ENCODE measurements around the gene ZNF281.

The ZNF281 gene

DNA sequence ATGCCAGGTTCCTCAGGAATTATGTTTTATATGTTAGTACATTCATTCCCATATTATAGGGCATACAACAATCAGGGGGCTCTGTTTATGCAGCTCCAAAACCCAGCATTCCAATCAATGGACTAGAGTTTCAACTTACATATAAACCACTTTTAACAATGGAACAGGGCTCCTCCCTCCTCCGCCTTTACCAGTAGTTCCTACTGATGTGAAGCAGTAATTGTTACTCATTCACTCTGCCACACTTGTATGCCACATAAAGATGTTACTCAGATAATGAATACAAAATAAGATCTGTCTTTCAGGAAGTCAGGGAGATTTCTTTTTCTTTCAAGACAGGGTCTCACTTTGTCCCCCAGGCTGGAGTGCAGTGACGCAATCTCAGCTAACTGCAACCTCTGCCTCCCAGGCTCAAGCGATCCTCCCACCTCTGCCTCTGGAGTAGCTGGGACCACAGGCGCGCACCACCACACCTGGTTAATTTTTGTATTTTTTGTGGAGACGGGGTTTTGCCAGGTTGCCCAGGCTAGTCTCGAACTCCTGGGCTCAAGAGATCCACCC is 17.1 kb downstream of the ZNF281 start:
- H2AK5ac ChIP-seq (ENCODE audit: low read depth, low read length): no peak overlapping the region
- H2BK5ac ChIP-seq (ENCODE audit: low read length): no peak overlapping the region
- H3K4ac ChIP-seq (ENCODE audit: low read length): no peak overlapping the region
- no peak overlapping the region for H3K9ac ChIP-seq (ENCODE audit: low read depth, low read length, poor library complexity)
- H3K4me3 ChIP-seq (ENCODE audit: low read length in 2 of 2): no peak overlapping the region
- no peak overlapping the region for H3K27ac ChIP-seq (replicated peaks; ENCODE audit: low read length)
- no CpG with 5 or more reads among the region's 7 CpGs for WGBS, 2 donors (ENCODE audit: extremely low coverage in 2 of 2, insufficient read length in 2 of 2, insufficient replicate concordance in 1 of 2)
- no peak overlapping the region for H2AFZ ChIP-seq (ENCODE audit: low read length)
- H3K23ac ChIP-seq (ENCODE audit: low read depth, low read length, poor library complexity): no peak overlapping the region
- H2BK120ac ChIP-seq (ENCODE audit: low read depth, low read length): no peak overlapping the region
- H4K91ac ChIP-seq (ENCODE audit: low read depth, low read length, poor library complexity): no peak overlapping the region
- no peak overlapping the region for H2BK15ac ChIP-seq (ENCODE audit: low read length)
- no peak overlapping the region for H3K4me2 ChIP-seq (ENCODE audit: insufficient read depth, low read length, poor library complexity, severe bottlenecking)
- H2BK12ac ChIP-seq (ENCODE audit: low read length): no peak overlapping the region
- H3K18ac ChIP-seq (ENCODE audit: low read length): no peak overlapping the region
- H3K14ac ChIP-seq (ENCODE audit: low read length): no peak overlapping the region
- no peaks in the 10 kb centered on the region for H3K79me1 ChIP-seq (ENCODE audit: low read depth, low read length)
- no peaks in the 10 kb centered on the region for H3K9me3 ChIP-seq (replicated peaks in 1 of 2; ENCODE audit: control insufficient read depth in 2 of 2, insufficient read depth in 1 of 2, low read depth in 1 of 2, low read length in 2 of 2)
- H3K36me3 ChIP-seq (replicated peaks in 1 of 2; ENCODE audit: control insufficient read depth in 2 of 2, insufficient read depth in 2 of 2, low read length in 2 of 2): no peaks in the 10 kb centered on the region
- H3K4me1 ChIP-seq (ENCODE audit: control insufficient read depth in 2 of 2, insufficient read depth in 1 of 2, low read depth in 1 of 2, low read length in 2 of 2): peaks cover 0 to 2% of the 10 kb centered on the region in 2 donors
- no peaks in the 10 kb centered on the region for H3K27me3 ChIP-seq (ENCODE audit: control insufficient read depth in 3 of 3, insufficient read depth in 3 of 3, low read depth in 1 of 3, low read length in 3 of 3)
- DNase-seq (ENCODE audit: low spot score): no peak
- H4K8ac ChIP-seq (ENCODE audit: low read depth, low read length): no peak overlapping the region

DNA sequence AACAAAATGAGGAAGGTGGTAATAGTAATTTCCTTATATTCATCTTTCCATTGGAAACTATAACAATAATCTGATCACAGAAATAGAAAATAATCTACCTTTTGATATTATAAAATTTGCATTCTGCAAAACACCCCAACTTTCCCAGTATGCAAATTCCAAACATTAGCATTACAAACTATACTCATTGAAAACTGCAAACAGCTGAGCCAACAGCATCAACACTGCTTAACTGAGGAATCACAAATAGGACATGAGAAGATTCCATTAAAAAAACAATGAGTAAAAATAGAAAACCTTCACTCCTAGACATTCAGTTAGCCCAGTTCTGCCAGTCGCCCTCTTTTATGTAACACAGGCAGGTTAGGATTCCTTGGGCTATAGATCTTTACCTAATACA is 18.1 kb downstream of the ZNF281 start:
- no peak overlapping the region for H3K23ac ChIP-seq (ENCODE audit: low read depth, low read length, poor library complexity)
- H3K4ac ChIP-seq (ENCODE audit: low read length): no peak overlapping the region
- no CpG with 5 or more reads among the region's 1 CpG for WGBS, 2 donors (ENCODE audit: extremely low coverage in 2 of 2, insufficient read length in 2 of 2, insufficient replicate concordance in 1 of 2)

DNA sequence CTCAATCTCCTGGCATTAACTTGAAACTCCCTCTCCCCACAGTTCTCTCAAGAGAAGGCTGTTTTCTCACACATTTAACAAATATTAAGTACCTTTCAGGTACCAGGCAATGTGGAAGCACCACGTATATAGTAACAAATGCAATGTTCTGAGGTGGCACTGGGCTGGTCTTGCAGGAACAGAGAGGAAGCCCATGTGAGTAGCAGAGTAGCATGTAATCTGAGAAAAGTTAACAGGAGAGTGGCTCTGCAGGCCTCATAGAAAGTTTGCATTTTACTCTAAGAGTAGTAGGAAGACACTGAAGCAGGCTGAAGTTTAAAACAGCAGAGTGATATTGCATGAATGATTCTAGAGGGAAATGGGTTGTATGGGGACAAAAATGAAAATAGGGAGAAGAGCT is 21.0 kb downstream of the ZNF281 start:
- no peak overlapping the region for H2BK15ac ChIP-seq (ENCODE audit: low read length)
- no peak overlapping the region for H2BK120ac ChIP-seq (ENCODE audit: low read depth, low read length)
- no peak overlapping the region for H3K14ac ChIP-seq (ENCODE audit: low read length)
- H2BK5ac ChIP-seq (ENCODE audit: low read length): no peak overlapping the region
- no CpG with 5 or more reads among the region's 1 CpG for WGBS, 2 donors (ENCODE audit: extremely low coverage in 2 of 2, insufficient read length in 2 of 2, insufficient replicate concordance in 1 of 2)
- no peaks in the 10 kb centered on the region for H3K36me3 ChIP-seq (replicated peaks in 1 of 2; ENCODE audit: control insufficient read depth in 2 of 2, insufficient read depth in 2 of 2, low read length in 2 of 2)
- H3K4me2 ChIP-seq (ENCODE audit: insufficient read depth, low read length, poor library complexity, severe bottlenecking): no peak overlapping the region
- peak overlapping the region; percentile 2 for H2AFZ ChIP-seq (ENCODE audit: low read length)
- no peaks in the 10 kb centered on the region for H3K79me1 ChIP-seq (ENCODE audit: low read depth, low read length)
- DNase-seq (ENCODE audit: low spot score): no peak
- H3K27ac ChIP-seq (replicated peaks; ENCODE audit: low read length): no peak overlapping the region
- H3K4ac ChIP-seq (ENCODE audit: low read length): no peak overlapping the region
- H4K8ac ChIP-seq (ENCODE audit: low read depth, low read length): no peak overlapping the region
- H3K23ac ChIP-seq (ENCODE audit: low read depth, low read length, poor library complexity): no peak overlapping the region
- H3K18ac ChIP-seq (ENCODE audit: low read length): no peak overlapping the region
- peaks cover 0 to 2% of the 10 kb centered on the region in 2 donors for H3K4me1 ChIP-seq (ENCODE audit: control insufficient read depth in 2 of 2, insufficient read depth in 1 of 2, low read depth in 1 of 2, low read length in 2 of 2)
- no peak overlapping the region for H2BK12ac ChIP-seq (ENCODE audit: low read length)
- H2AK5ac ChIP-seq (ENCODE audit: low read depth, low read length): no peak overlapping the region
- no peak overlapping the region for H3K4me3 ChIP-seq (ENCODE audit: low read length in 2 of 2)
- no peak overlapping the region for H3K9ac ChIP-seq (ENCODE audit: low read depth, low read length, poor library complexity)
- no peak overlapping the region for H4K91ac ChIP-seq (ENCODE audit: low read depth, low read length, poor library complexity)
- no peaks in the 10 kb centered on the region for H3K9me3 ChIP-seq (replicated peaks in 1 of 2; ENCODE audit: control insufficient read depth in 2 of 2, insufficient read depth in 1 of 2, low read depth in 1 of 2, low read length in 2 of 2)
- H3K27me3 ChIP-seq (ENCODE audit: control insufficient read depth in 3 of 3, insufficient read depth in 3 of 3, low read depth in 1 of 3, low read length in 3 of 3): no peaks in the 10 kb centered on the region

More for the DNA sequence above, 18.1 kb downstream of the ZNF281 start:
- Histone ChIP-seq H3K18ac (ENCODE audit: low read length) (no peak overlapping the region), H2AK5ac (ENCODE audit: low read depth, low read length) (no peak overlapping the region), H3K36me3 (replicated peaks in 1 of 2; ENCODE audit: control insufficient read depth in 2 of 2, insufficient read depth in 2 of 2, low read length in 2 of 2) (no peaks in the 10 kb centered on the region), H3K4me3 (ENCODE audit: low read length in 2 of 2) (no peak overlapping the region), H3K4me2 (ENCODE audit: insufficient read depth, low read length, poor library complexity, severe bottlenecking) (no peak overlapping the region), H3K9ac (ENCODE audit: low read depth, low read length, poor library complexity) (no peak overlapping the region), H3K27ac (replicated peaks; ENCODE audit: low read length) (no peak overlapping the region), H3K27me3 (ENCODE audit: control insufficient read depth in 3 of 3, insufficient read depth in 3 of 3, low read depth in 1 of 3, low read length in 3 of 3) (no peaks in the 10 kb centered on the region), H2BK5ac (ENCODE audit: low read length) (no peak overlapping the region), H2AFZ (ENCODE audit: low read length) (no peak overlapping the region), H2BK120ac (ENCODE audit: low read depth, low read length) (no peak overlapping the region), H3K9me3 (replicated peaks in 1 of 2; ENCODE audit: control insufficient read depth in 2 of 2, insufficient read depth in 1 of 2, low read depth in 1 of 2, low read length in 2 of 2) (no peaks in the 10 kb centered on the region), H2BK15ac (ENCODE audit: low read length) (no peak overlapping the region), H4K91ac (ENCODE audit: low read depth, low read length, poor library complexity) (no peak overlapping the region), H4K8ac (ENCODE audit: low read depth, low read length) (no peak overlapping the region), H3K14ac (ENCODE audit: low read length) (no peak overlapping the region), H3K4me1 (ENCODE audit: control insufficient read depth in 2 of 2, insufficient read depth in 1 of 2, low read depth in 1 of 2, low read length in 2 of 2) (peaks cover 0 to 2% of the 10 kb centered on the region in 2 donors), H3K79me1 (ENCODE audit: low read depth, low read length) (no peaks in the 10 kb centered on the region), H2BK12ac (ENCODE audit: low read length) (no peak overlapping the region)
- no peak for DNase-seq (ENCODE audit: low spot score)

GRCh38 chr1:200386416-200386815 is 23.4 kb downstream of the ZNF281 start:
- no CpG with 5 or more reads among the region's 4 CpGs for WGBS, 2 donors (ENCODE audit: extremely low coverage in 2 of 2, insufficient read length in 2 of 2, insufficient replicate concordance in 1 of 2)
- Histone ChIP-seq H3K14ac (ENCODE audit: low read length) (no peak overlapping the region), H2BK5ac (ENCODE audit: low read length) (no peak overlapping the region), H4K91ac (ENCODE audit: low read depth, low read length, poor library complexity) (no peak overlapping the region), H3K9ac (ENCODE audit: low read depth, low read length, poor library complexity) (no peak overlapping the region), H3K27ac (replicated peaks; ENCODE audit: low read length) (no peak overlapping the region), H3K23ac (ENCODE audit: low read depth, low read length, poor library complexity) (no peak overlapping the region), H3K4me1 (ENCODE audit: control insufficient read depth in 2 of 2, insufficient read depth in 1 of 2, low read depth in 1 of 2, low read length in 2 of 2) (no peaks in the 10 kb centered on the region), H3K27me3 (ENCODE audit: control insufficient read depth in 3 of 3, insufficient read depth in 3 of 3, low read depth in 1 of 3, low read length in 3 of 3) (no peaks in the 10 kb centered on the region), H3K36me3 (replicated peaks in 1 of 2; ENCODE audit: control insufficient read depth in 2 of 2, insufficient read depth in 2 of 2, low read length in 2 of 2) (no peaks in the 10 kb centered on the region), H3K9me3 (replicated peaks in 1 of 2; ENCODE audit: control insufficient read depth in 2 of 2, insufficient read depth in 1 of 2, low read depth in 1 of 2, low read length in 2 of 2) (no peaks in the 10 kb centered on the region), H4K8ac (ENCODE audit: low read depth, low read length) (no peak overlapping the region), H2BK120ac (ENCODE audit: low read depth, low read length) (no peak overlapping the region), H3K4ac (ENCODE audit: low read length) (no peak overlapping the region), H3K4me3 (ENCODE audit: low read length in 2 of 2) (no peak overlapping the region), H2BK12ac (ENCODE audit: low read length) (no peak overlapping the region), H2AFZ (ENCODE audit: low read length) (no peak overlapping the region), H3K79me1 (ENCODE audit: low read depth, low read length) (no peaks in the 10 kb centered on the region), H3K18ac (ENCODE audit: low read length) (no peak overlapping the region), H2AK5ac (ENCODE audit: low read depth, low read length) (no peak overlapping the region), H2BK15ac (ENCODE audit: low read length) (no peak overlapping the region), H3K4me2 (ENCODE audit: insufficient read depth, low read length, poor library complexity, severe bottlenecking) (no peak overlapping the region)
- no peak for DNase-seq (ENCODE audit: low spot score)

All from neuronal stem cell (in vitro differentiated cells).